ENCODE measurements around the gene TJP2. TPM values are rescaled to one million over a fixed set of nuclear protein-coding genes. Genes with fewer than 3 reads are reported as not detected.

TJP2 gene
- total RNA-seq, 1 donor from 2014 or later = 254 TPM

- Mint-ChIP-seq H3K27ac (no peak overlapping the region), H3K4me1 (ENCODE audit: low read depth) (peaks cover 14% of the 10 kb centered on the region), H3K9me3 (ENCODE audit: low read depth) (no peaks in the 10 kb centered on the region), H3K4me3 (ENCODE audit: low read depth) (no peak overlapping the region), H3K36me3 (ENCODE audit: insufficient read depth) (peaks cover 32% of the 10 kb centered on the region), H3K27me3 (no peaks in the 10 kb centered on the region)
- TF ChIP-seq CTCF (IDR thresholded peaks at IDR 0.05; ENCODE audit: unreplicated experiment) = no peak
- no peak for DNase-seq (ENCODE audit: low spot score, unreplicated experiment)
Observed at GRCh38 chr9:69140123-69140735, 33.8 kb upstream of the TJP2 start.

GRCh38 chr9:69141851-69142250 is 32.2 kb upstream of the TJP2 start:
- peaks cover 10% of the 10 kb centered on the region for H3K4me1 Mint-ChIP-seq (ENCODE audit: low read depth)
- no peak overlapping the region for H3K4me3 Mint-ChIP-seq (ENCODE audit: low read depth)
- peaks cover 27% of the 10 kb centered on the region for H3K36me3 Mint-ChIP-seq (ENCODE audit: insufficient read depth)
- no peaks in the 10 kb centered on the region for H3K9me3 Mint-ChIP-seq (ENCODE audit: low read depth)
- no peak for TF ChIP-seq CTCF (IDR thresholded peaks at IDR 0.05; ENCODE audit: unreplicated experiment)
- DNase-seq (ENCODE audit: low spot score, unreplicated experiment) = no peak
- H3K27ac Mint-ChIP-seq = peak overlapping the region; percentile 18
- no peaks in the 10 kb centered on the region for H3K27me3 Mint-ChIP-seq

- no peak for TF ChIP-seq CTCF (IDR thresholded peaks at IDR 0.05; ENCODE audit: unreplicated experiment)
- H3K4me3 Mint-ChIP-seq (ENCODE audit: low read depth) = no peak overlapping the region
- H3K36me3 Mint-ChIP-seq (ENCODE audit: insufficient read depth) = peaks cover 19% of the 10 kb centered on the region
- no peak overlapping the region for H3K27ac Mint-ChIP-seq
- no peaks in the 10 kb centered on the region for H3K9me3 Mint-ChIP-seq (ENCODE audit: low read depth)
- DNase-seq (ENCODE audit: low spot score, unreplicated experiment) = no peak
- H3K4me1 Mint-ChIP-seq (ENCODE audit: low read depth) = peaks cover 4% of the 10 kb centered on the region
- no peaks in the 10 kb centered on the region for H3K27me3 Mint-ChIP-seq
Observed at GRCh38 chr9:69143291-69143690, 30.8 kb upstream of the TJP2 start.

- Mint-ChIP-seq H3K9me3 (ENCODE audit: low read depth) (no peaks in the 10 kb centered on the region), H3K4me3 (ENCODE audit: low read depth) (no peak overlapping the region), H3K27ac (no peak overlapping the region), H3K4me1 (ENCODE audit: low read depth) (peaks cover 13% of the 10 kb centered on the region), H3K27me3 (no peaks in the 10 kb centered on the region), H3K36me3 (ENCODE audit: insufficient read depth) (peaks cover 17% of the 10 kb centered on the region)
- no peak for TF ChIP-seq CTCF (IDR thresholded peaks at IDR 0.05; ENCODE audit: unreplicated experiment)
- DNase-seq (ENCODE audit: low spot score, unreplicated experiment) = no peak
Observed at GRCh38 chr9:69145144-69145715, 28.8 kb upstream of the TJP2 start.

- H3K4me1 Mint-ChIP-seq (ENCODE audit: low read depth) = peaks cover 12% of the 10 kb centered on the region
- no peak for DNase-seq (ENCODE audit: low spot score, unreplicated experiment)
- H3K27ac Mint-ChIP-seq = no peak overlapping the region
- TF ChIP-seq CTCF (IDR thresholded peaks at IDR 0.05; ENCODE audit: unreplicated experiment) = no peak
- peaks cover 26% of the 10 kb centered on the region for H3K36me3 Mint-ChIP-seq (ENCODE audit: insufficient read depth)
- no peaks in the 10 kb centered on the region for H3K27me3 Mint-ChIP-seq
- H3K4me3 Mint-ChIP-seq (ENCODE audit: low read depth) = no peak overlapping the region
- H3K9me3 Mint-ChIP-seq (ENCODE audit: low read depth) = no peaks in the 10 kb centered on the region
Observed at GRCh38 chr9:69147041-69147834, 26.8 kb upstream of the TJP2 start.

All from progenitor cell of endocrine pancreas (in vitro differentiated cells).